Measurements from ENCODE around the gene TRIM9. TPM values are rescaled to one million over a fixed set of nuclear protein-coding genes. Genes with fewer than 3 reads are reported as not detected.

Gene TRIM9
- total RNA-seq, 2 donors from 2014 or later, result 0.78 to 9.2 TPM

DNA sequence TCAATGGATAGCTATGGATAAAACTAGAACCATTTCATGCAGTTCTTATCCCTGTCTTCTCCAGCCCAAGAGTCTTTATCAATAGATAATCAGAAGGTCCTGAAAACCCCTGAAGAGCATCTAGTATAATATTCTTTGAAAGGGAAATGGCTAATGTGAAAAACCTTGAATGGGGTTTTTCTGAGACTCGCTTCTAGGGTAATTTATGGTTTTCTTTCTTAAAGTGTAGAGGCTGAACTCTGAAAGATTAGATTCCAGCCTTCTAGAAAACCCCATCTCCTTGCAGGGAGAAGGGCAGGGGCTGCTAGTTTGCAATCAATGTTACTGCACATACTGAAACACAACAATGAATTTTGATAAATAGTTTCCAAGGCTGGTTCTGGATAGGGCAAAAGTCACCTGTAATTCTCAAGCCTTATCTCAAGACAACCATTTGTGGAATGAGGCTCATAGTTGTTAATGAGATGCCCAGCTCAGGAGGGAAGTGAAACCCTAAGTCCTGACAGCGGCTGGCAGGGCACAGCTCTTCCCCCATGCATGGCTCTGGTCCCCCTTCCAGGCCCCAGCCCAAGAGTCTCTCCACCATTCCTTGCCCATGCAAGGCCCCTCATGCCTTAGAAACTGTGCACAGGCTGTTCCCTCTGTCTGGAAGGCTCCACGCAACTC is 116.9 kb downstream of the TRIM9 start:
- Histone ChIP-seq H3K9me3 (no peaks in the 10 kb centered on the region), H3K27ac (no peak overlapping the region), H3K4me3 (no peak overlapping the region), H3K4me1 (no peaks in the 10 kb centered on the region), H3K27me3 (no peaks in the 10 kb centered on the region), H3K36me3 (replicated peaks in 1 of 2; ENCODE audit: insufficient read depth in 1 of 2, low read depth in 2 of 2) (no peaks in the 10 kb centered on the region)
- 87 to 93% methylated on average over 3 of the region's 3 CpGs for WGBS, 2 donors
- no peak for ATAC-seq
- no peak for DNase-seq
- TF ChIP-seq, protein P1, sequence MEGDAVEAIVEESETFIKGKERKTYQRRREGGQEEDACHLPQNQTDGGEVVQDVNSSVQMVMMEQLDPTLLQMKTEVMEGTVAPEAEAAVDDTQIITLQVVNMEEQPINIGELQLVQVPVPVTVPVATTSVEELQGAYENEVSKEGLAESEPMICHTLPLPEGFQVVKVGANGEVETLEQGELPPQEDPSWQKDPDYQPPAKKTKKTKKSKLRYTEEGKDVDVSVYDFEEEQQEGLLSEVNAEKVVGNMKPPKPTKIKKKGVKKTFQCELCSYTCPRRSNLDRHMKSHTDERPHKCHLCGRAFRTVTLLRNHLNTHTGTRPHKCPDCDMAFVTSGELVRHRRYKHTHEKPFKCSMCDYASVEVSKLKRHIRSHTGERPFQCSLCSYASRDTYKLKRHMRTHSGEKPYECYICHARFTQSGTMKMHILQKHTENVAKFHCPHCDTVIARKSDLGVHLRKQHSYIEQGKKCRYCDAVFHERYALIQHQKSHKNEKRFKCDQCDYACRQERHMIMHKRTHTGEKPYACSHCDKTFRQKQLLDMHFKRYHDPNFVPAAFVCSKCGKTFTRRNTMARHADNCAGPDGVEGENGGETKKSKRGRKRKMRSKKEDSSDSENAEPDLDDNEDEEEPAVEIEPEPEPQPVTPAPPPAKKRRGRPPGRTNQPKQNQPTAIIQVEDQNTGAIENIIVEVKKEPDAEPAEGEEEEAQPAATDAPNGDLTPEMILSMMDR (IDR thresholded peaks at IDR 0.05), result no peak
- TF ChIP-seq POLR2A (IDR thresholded peaks at IDR 0.05), result no peak
- intact Hi-C loops (cut with DNase I), result no loop called here

DNA sequence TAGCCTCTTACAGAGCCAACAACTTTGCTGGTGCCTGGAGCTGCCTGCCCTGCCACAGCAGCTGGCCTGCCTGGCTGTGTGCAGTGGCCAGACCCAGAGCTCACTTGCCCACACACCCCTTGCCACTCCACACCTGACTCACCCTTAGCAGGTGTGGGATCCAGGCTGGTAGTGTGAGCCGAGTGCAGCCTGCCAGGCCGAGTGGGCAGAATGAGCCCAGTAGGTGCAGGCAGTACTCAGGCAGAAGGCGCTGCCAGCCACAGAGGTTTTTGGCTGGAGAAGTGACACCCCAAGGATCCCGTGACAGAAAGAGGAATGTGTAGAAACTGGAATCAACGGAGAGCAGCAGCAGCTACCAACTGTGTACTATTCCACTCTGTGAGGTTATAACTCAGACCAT is 120.8 kb downstream of the TRIM9 start:
- Histone ChIP-seq H3K9me3 (no peaks in the 10 kb centered on the region), H3K4me1 (no peaks in the 10 kb centered on the region), H3K27me3 (no peaks in the 10 kb centered on the region), H3K36me3 (replicated peaks in 1 of 2; ENCODE audit: insufficient read depth in 1 of 2, low read depth in 2 of 2) (no peaks in the 10 kb centered on the region), H3K27ac (no peak overlapping the region), H3K4me3 (no peak overlapping the region)
- DNase-seq, result no peak
- WGBS, 2 donors, result 71 to 76% methylated on average over 5 of the region's 5 CpGs
- ATAC-seq, result no peak
- intact Hi-C loops (cut with DNase I), result no loop called here
- TF ChIP-seq, protein P1 (IDR thresholded peaks at IDR 0.05), result no peak
- TF ChIP-seq POLR2A (IDR thresholded peaks at IDR 0.05), result no peak

DNA sequence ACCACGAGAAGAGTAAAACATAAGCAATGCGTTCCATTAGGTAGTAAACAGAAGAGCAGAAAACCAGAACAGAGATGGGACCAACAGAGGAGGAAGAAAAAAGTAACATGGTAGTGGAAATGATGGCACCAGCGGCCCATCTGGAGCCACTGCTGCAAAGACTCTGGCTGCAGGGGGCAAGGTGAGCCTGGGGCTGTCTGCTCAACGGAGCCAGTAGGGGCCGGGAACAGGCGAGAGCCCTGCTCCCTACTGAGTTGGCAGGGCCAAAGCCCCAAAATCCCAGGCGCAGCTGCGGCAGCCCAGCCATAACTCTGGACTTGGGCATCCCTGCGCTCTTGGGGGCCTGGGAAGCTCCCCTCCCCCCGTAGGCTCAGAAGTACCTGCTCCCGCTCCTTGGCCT is 122.2 kb downstream of the TRIM9 start:
- WGBS, 2 donors, result 83% methylated on average over 8 to 11 of the region's 11 CpGs
- no peak for ATAC-seq

DNA sequence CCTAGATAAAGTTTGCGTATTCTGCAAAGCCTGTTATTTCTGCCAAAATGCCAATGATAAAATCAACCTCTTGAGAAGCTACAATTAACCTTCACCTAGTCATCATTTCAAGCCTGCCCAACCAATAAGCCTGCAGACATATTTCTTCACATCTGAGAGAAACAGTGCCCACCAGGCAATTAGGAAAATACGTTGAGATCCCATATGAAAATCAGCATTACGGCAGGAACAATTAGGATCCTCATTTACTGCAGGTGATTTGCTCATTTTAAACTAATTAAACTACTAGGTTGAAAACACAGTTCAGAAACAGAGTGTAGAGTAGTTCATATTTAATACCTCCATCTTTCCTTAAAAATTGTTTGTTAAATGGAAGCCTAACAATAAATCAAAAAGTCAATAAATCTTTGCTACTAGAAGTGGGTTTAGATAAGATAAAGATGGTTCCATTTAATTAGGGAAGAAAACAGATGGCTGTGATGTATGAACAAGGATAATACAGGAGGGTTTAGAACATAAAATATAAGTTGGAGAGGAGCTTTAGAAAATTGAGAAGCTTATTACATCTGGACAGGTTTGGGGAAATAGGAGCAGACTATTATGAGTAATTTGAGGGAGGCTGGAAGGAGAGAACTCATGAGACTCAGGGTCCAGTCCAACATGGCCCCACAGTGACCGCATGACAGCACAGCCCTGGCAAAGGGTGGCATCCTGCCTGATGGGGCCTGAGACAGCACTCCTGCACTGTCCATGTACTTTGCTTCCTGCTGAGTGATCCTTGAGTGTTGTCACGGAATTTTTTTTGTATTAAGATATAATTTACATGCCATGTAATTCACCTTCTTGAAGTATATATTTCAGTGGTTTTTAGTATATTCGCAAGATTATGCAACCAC is 123.8 kb downstream of the TRIM9 start:
- Histone ChIP-seq H3K4me1 (no peaks in the 10 kb centered on the region), H3K9me3 (no peaks in the 10 kb centered on the region), H3K27ac (no peak overlapping the region), H3K4me3 (no peak overlapping the region), H3K36me3 (replicated peaks in 1 of 2; ENCODE audit: insufficient read depth in 1 of 2, low read depth in 2 of 2) (no peaks in the 10 kb centered on the region), H3K27me3 (no peaks in the 10 kb centered on the region)
- ATAC-seq (no peak), DNase-seq (no peak)
- intact Hi-C loops (cut with DNase I), result no loop called here
- WGBS, 2 donors, result 76 to 77% methylated on average over 6 of the region's 6 CpGs
- TF ChIP-seq, protein P1 (IDR thresholded peaks at IDR 0.05), result no peak
- no peak for TF ChIP-seq POLR2A (IDR thresholded peaks at IDR 0.05)

More for the DNA sequence above, 122.2 kb downstream of the TRIM9 start:
- no peaks in the 10 kb centered on the region for H3K4me1 ChIP-seq
- no peaks in the 10 kb centered on the region for H3K36me3 ChIP-seq (replicated peaks in 1 of 2; ENCODE audit: insufficient read depth in 1 of 2, low read depth in 2 of 2)
- no peak overlapping the region for H3K27ac ChIP-seq
- TF ChIP-seq, protein P1 (IDR thresholded peaks at IDR 0.05), result no peak
- no peak for TF ChIP-seq POLR2A (IDR thresholded peaks at IDR 0.05)
- no peaks in the 10 kb centered on the region for H3K9me3 ChIP-seq
- no peak overlapping the region for H3K4me3 ChIP-seq
- H3K27me3 ChIP-seq, result no peaks in the 10 kb centered on the region
- no peak for DNase-seq
- intact Hi-C loops (cut with DNase I), result no loop called here
